Uterus (tissue), 4 donors: ENCODE results near the gene RAD54L. TPM values are rescaled to one million over a fixed set of nuclear protein-coding genes. Genes with fewer than 3 reads are reported as not detected.

Experiments used
- DNase-seq, 2 donors: peaks; one replicate each; pipeline ENCODE4 v3.0.0-alpha.2; 2019 to 2020
- H3K27ac ChIP-seq, 2 donors: fragments of 200-600 bp; sonication (generic); 1 replicate in 1 of 2; 2 replicates in 1 of 2; pipeline ENCODE4 v1.5.1; 2016 to 2018
- H3K27me3 ChIP-seq, 2 donors: fragments of 200-600 bp; sonication (generic); one replicate each; pipeline ENCODE4 v1.5.1; 2018 to 2019; ENCODE audit warnings: control low read depth in 1 of 2
- H3K36me3 ChIP-seq, 2 donors: fragments of 200-600 bp; sonication (generic); one replicate each; pipeline ENCODE4 v1.5.1; 2019; ENCODE audit warnings: control low read depth in 1 of 2
- H3K4me1 ChIP-seq, 2 donors: fragments of 200-600 bp; sonication (generic); one replicate each; pipeline ENCODE4 v1.5.1; 2018 to 2019; ENCODE audit warnings: control low read depth in 1 of 2
- H3K4me3 ChIP-seq, 2 donors: fragments of 200-600 bp; sonication (generic); 1 replicate in 1 of 2; 2 replicates in 1 of 2; pipeline ENCODE4 v1.5.1; 2018 to 2019; ENCODE audit warnings: mild to moderate bottlenecking in 1 of 2
- H3K9me3 ChIP-seq, 2 donors: fragments of 200-600 bp; sonication (generic); one replicate each; pipeline ENCODE4 v1.5.1; 2019; ENCODE audit warnings: control low read depth in 1 of 2
- CTCF ChIP-seq, 4 experiments: fragments of 200-600 bp in 2 of 4; fragments of 450-650 bp in 2 of 4; sonication (generic) in 2 of 4; IDR thresholded peaks; one replicate each; pipeline ENCODE4 v1.5.1; 2016 to 2019; ENCODE audit warnings: antibody characterized with exemption in 4 of 4, mild to moderate bottlenecking in 2 of 4, moderate library complexity in 1 of 4
- POLR2A ChIP-seq, 2 donors: fragments of 450-650 bp; IDR thresholded peaks; one replicate each; pipeline ENCODE4 v1.6.1; 2016; ENCODE audit warnings: antibody characterized with exemption in 2 of 2, mild to moderate bottlenecking in 1 of 2, moderate library complexity in 1 of 2
- intact Hi-C: fragments of 100-400 bp; cut with DNase I; formaldehyde crosslinking; loops from one replicate; pipeline ENCODE4 v1.15.1; 2023; ENCODE audit warnings: low total_unique reads
- total RNA-seq, 4 donors: library from RNA; depleted of rRNA in 3 of 4; stranded (reverse); fragments of >200 nt in 3 of 4; gene quantifications; one replicate each; pipeline versions ENCODE4 v1.1.0 to v1.2.4, GENCODE V29; 2014 to 2023
- donor health status: DM: yes; HTN: yes; CAD: no.

The RAD54L gene
- total RNA-seq, 4 donors from 2014 or later = 1.2 to 7.3 TPM; not detected in 2

GRCh38 chr1:46263146-46263545 lies 15.6 kb downstream of the RAD54L start:
- no peaks in the 10 kb centered on the region for H3K27me3 ChIP-seq
- DNase-seq = no peak
- no peaks in the 10 kb centered on the region for H3K9me3 ChIP-seq
- TF ChIP-seq POLR2A (IDR thresholded peaks at IDR 0.05) (no peak), CTCF (IDR thresholded peaks at IDR 0.05) (no peak)
- intact Hi-C loops = no loop called here
- H3K36me3 ChIP-seq = no peaks in the 10 kb centered on the region
- H3K4me3 ChIP-seq = no peak overlapping the region
- no peak overlapping the region for H3K27ac ChIP-seq
- no peaks in the 10 kb centered on the region for H3K4me1 ChIP-seq

- no peaks in the 10 kb centered on the region for H3K4me1 ChIP-seq
- no peak overlapping the region for H3K27ac ChIP-seq
- no peak for DNase-seq
- no peaks in the 10 kb centered on the region for H3K27me3 ChIP-seq
- no peaks in the 10 kb centered on the region for H3K36me3 ChIP-seq
- H3K9me3 ChIP-seq = no peaks in the 10 kb centered on the region
- H3K4me3 ChIP-seq = no peak overlapping the region
- TF ChIP-seq CTCF (IDR thresholded peaks at IDR 0.05) (no peak), POLR2A (IDR thresholded peaks at IDR 0.05) (no peak)
- intact Hi-C loops = no loop called here
These were observed 21.0 kb downstream of the RAD54L start for GRCh38 chr1:46268578-46268977.

- DNase-seq = no peak
- H3K4me1 ChIP-seq = no peaks in the 10 kb centered on the region
- no peak overlapping the region for H3K4me3 ChIP-seq
- no peaks in the 10 kb centered on the region for H3K9me3 ChIP-seq
- no peaks in the 10 kb centered on the region for H3K36me3 ChIP-seq
- TF ChIP-seq POLR2A (IDR thresholded peaks at IDR 0.05) (no peak), CTCF (IDR thresholded peaks at IDR 0.05) (no peak)
- H3K27me3 ChIP-seq = no peaks in the 10 kb centered on the region
- intact Hi-C loops = no loop called here
- H3K27ac ChIP-seq = no peak overlapping the region
These were observed 26.9 kb downstream of the RAD54L start for GRCh38 chr1:46274225-46275029.

GRCh38 chr1:46275030-46275337 lies 27.4 kb downstream of the RAD54L start:
- Histone ChIP-seq H3K4me3 (no peak overlapping the region), H3K36me3 (no peaks in the 10 kb centered on the region), H3K9me3 (no peaks in the 10 kb centered on the region), H3K27me3 (no peaks in the 10 kb centered on the region), H3K4me1 (no peaks in the 10 kb centered on the region), H3K27ac (no peak overlapping the region)
- TF ChIP-seq POLR2A (IDR thresholded peaks at IDR 0.05) (no peak), CTCF (IDR thresholded peaks at IDR 0.05) (no peak)
- no peak for DNase-seq
- intact Hi-C loops = no loop called here

GRCh38 chr1:46277658-46278373 lies 30.3 kb downstream of the RAD54L start:
- intact Hi-C loops = no loop called here
- no peaks in the 10 kb centered on the region for H3K27me3 ChIP-seq
- H3K4me1 ChIP-seq = no peaks in the 10 kb centered on the region
- H3K4me3 ChIP-seq = no peak overlapping the region
- no peak for DNase-seq
- H3K27ac ChIP-seq = no peak overlapping the region
- TF ChIP-seq CTCF (IDR thresholded peaks at IDR 0.05) (no peak), POLR2A (IDR thresholded peaks at IDR 0.05) (no peak)
- H3K36me3 ChIP-seq = no peaks in the 10 kb centered on the region
- no peaks in the 10 kb centered on the region for H3K9me3 ChIP-seq
